ENCODE results near the gene DLG1. TPM values are rescaled to one million over a fixed set of nuclear protein-coding genes. Genes with fewer than 3 reads are reported as not detected.

The DLG1 gene
- total RNA-seq, 4 donors from 2014 or later, result 71.4 to 90.4 (median 80.9) TPM

GRCh38 chr3:197139586-197139985 is 158.8 kb downstream of the DLG1 start:
- Histone ChIP-seq H3K27me3 (no peaks in the 10 kb centered on the region), H3K9me3 (no peaks in the 10 kb centered on the region), H3K4me1 (no peaks in the 10 kb centered on the region), H3K36me3 (peaks cover 3 to 51% of the 10 kb centered on the region in 2 donors), H3K27ac (no peak overlapping the region), H3K4me3 (no peak overlapping the region)
- TF ChIP-seq EP300 (IDR thresholded peaks at IDR 0.05) (no peak), POLR2AphosphoS5 (IDR thresholded peaks at IDR 0.05) (no peak), CTCF (IDR thresholded peaks at IDR 0.05) (no peak), POLR2A (IDR thresholded peaks at IDR 0.05) (no peak)
- WGBS, 2 donors (ENCODE audit: low coverage in 1 of 2), result 76 to 94% methylated on average over 1 of the region's 1 CpG
- no peak for ATAC-seq

DNA sequence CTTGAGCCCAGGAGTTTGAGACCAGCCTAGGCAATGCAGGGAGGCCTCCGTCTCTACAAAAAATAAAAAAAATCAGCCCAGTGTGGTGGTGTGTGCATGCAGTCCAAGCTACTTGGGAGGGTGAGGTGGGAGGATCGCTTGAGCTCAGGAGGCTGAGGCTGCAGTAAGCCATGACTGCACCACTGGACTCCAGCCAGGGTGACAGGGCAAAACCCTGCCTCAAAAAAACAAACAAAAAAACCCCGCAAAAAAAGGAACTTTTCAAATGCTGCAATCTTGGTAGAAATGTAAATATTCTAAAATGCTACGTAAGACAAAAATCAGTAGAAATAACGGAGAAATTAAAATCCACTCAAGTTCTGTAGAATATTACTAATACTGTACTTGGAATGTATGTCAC is 160.7 kb downstream of the DLG1 start:
- H3K27me3 ChIP-seq, result no peaks in the 10 kb centered on the region
- peaks cover 0 to 10% (median 0%) of the 10 kb centered on the region in 3 donors for H3K4me1 ChIP-seq
- no peak overlapping the region for H3K27ac ChIP-seq
- no peak overlapping the region for H3K4me3 ChIP-seq
- 90 to 93% methylated on average over 4 to 5 of the region's 5 CpGs for WGBS, 2 donors (ENCODE audit: low coverage in 1 of 2)
- no peaks in the 10 kb centered on the region for H3K9me3 ChIP-seq
- no peak for TF ChIP-seq EP300 (IDR thresholded peaks at IDR 0.05)
- no peak for TF ChIP-seq CTCF (IDR thresholded peaks at IDR 0.05)
- TF ChIP-seq POLR2AphosphoS5 (IDR thresholded peaks at IDR 0.05), result no peak
- TF ChIP-seq POLR2A (IDR thresholded peaks at IDR 0.05), result no peak
- no peak for ATAC-seq
- peaks cover 3 to 56% of the 10 kb centered on the region in 2 donors for H3K36me3 ChIP-seq

DNA sequence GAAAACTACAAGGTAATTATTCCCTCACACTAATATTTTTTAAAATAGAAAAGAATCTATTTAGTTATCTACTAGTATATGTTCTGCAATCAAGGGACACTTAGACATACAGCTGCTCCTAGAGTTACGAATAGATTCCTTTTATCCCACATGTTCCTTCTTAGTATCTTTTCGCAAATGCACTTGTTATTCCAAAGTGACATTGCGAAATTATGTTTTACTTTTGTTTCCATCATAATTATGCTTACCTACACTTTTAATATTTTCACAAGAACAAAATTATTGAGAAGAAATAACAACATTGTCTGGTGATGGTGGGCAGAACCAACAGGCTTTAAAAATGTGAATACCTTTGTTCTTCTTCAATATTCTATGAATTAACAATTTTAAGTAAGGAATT is 161.7 kb downstream of the DLG1 start:
- Histone ChIP-seq H3K4me1 (peaks cover 0 to 10% (median 0%) of the 10 kb centered on the region in 3 donors), H3K27me3 (no peaks in the 10 kb centered on the region), H3K27ac (no peak overlapping the region), H3K9me3 (no peaks in the 10 kb centered on the region), H3K36me3 (peaks cover 3 to 54% of the 10 kb centered on the region in 2 donors), H3K4me3 (no peak overlapping the region)
- TF ChIP-seq CTCF (IDR thresholded peaks at IDR 0.05), result no peak
- TF ChIP-seq EP300 (IDR thresholded peaks at IDR 0.05), result no peak
- no peak for TF ChIP-seq POLR2AphosphoS5 (IDR thresholded peaks at IDR 0.05)
- TF ChIP-seq POLR2A (IDR thresholded peaks at IDR 0.05), result no peak
- 96 to 100% methylated on average over 3 of the region's 3 CpGs for WGBS, 2 donors (ENCODE audit: low coverage in 1 of 2)
- ATAC-seq, result no peak

- no peak for TF ChIP-seq POLR2A (IDR thresholded peaks at IDR 0.05)
- TF ChIP-seq EP300 (IDR thresholded peaks at IDR 0.05), result no peak
- TF ChIP-seq POLR2AphosphoS5 (IDR thresholded peaks at IDR 0.05), result no peak
- TF ChIP-seq CTCF (IDR thresholded peaks at IDR 0.05), result no peak
- Histone ChIP-seq H3K9me3 (no peaks in the 10 kb centered on the region), H3K4me3 (no peak overlapping the region), H3K27me3 (no peaks in the 10 kb centered on the region), H3K36me3 (peaks cover 3 to 50% of the 10 kb centered on the region in 2 donors), H3K27ac (no peak overlapping the region), H3K4me1 (peaks cover 0 to 10% (median 0%) of the 10 kb centered on the region in 3 donors)
- no peak for ATAC-seq
- 85 to 88% methylated on average over 2 to 5 of the region's 5 CpGs for WGBS, 2 donors (ENCODE audit: low coverage in 1 of 2)
These were observed 163.2 kb downstream of the DLG1 start for GRCh38 chr3:197135212-197135611.

DNA sequence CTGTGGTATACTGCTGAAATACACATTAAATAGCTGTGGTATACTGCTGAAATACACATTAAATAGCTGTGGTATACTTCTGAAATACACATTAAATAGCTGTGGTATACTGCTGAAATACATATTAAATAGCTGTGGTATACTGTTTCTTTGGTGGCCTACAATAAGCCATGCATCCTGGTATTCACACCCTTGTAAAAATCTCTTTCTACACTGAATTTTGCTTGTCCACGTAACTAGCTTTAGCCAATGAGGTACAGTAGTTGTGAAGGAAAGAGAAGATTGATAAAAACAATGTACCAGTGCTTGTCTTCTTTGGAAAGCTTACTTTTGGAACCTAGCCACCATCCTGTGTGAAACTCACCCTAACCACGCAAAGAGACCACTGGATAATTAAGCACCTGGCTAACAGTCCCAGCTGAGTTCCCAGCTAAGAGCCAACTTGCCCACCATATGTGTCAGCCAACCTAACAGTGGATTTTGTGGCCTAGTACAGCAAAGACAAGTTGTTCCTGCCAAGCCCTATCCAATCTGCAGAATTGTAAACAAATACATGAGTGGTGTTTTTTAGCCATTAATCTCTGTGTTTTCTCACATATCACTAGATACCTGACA is 165.4 kb downstream of the DLG1 start:
- H3K27me3 ChIP-seq, result no peaks in the 10 kb centered on the region
- H3K4me3 ChIP-seq, result no peak overlapping the region
- H3K36me3 ChIP-seq, result peaks cover 3 to 49% of the 10 kb centered on the region in 2 donors
- 93 to 100% methylated on average over 2 of the region's 2 CpGs for WGBS, 2 donors (ENCODE audit: low coverage in 1 of 2)
- no peak for ATAC-seq
- no peaks in the 10 kb centered on the region for H3K9me3 ChIP-seq
- H3K4me1 ChIP-seq, result peaks cover 0 to 10% (median 0%) of the 10 kb centered on the region in 3 donors
- no peak overlapping the region for H3K27ac ChIP-seq
- TF ChIP-seq EP300 (IDR thresholded peaks at IDR 0.05) (no peak), CTCF (IDR thresholded peaks at IDR 0.05) (no peak)
